Liver (tissue), 9 donors: ENCODE results near the gene GXYLT1. TPM values are rescaled to one million over a fixed set of nuclear protein-coding genes. Genes with fewer than 3 reads are reported as not detected.

Source experiments
- DNase-seq: peaks from one replicate; pipeline ENCODE4 v3.0.0-alpha.2; 2017; ENCODE audit warnings: low spot score
- H3K27ac ChIP-seq, 2 donors: one replicate each; pipeline ENCODE4 v1.7.0; 2013; ENCODE audit warnings: inconsistent platforms in 2 of 2, low read length in 2 of 2, control low read depth in 1 of 2, low read depth in 1 of 2, mild to moderate bottlenecking in 1 of 2
- H3K27me3 ChIP-seq, 4 donors: one replicate each; pipeline versions ENCODE4 v1.6.1 to v1.7.0; 2013; ENCODE audit warnings: low read length in 3 of 4, inconsistent platforms in 1 of 4, mild to moderate bottlenecking in 1 of 4, moderate library complexity in 1 of 4; ENCODE audit not compliant: control insufficient read depth in 4 of 4, insufficient read depth in 4 of 4
- H3K36me3 ChIP-seq, 4 donors: one replicate each; pipeline versions ENCODE4 v1.6.1 to v1.7.0; 2013; ENCODE audit warnings: low read length in 3 of 4, mild to moderate bottlenecking in 3 of 4, low read depth in 1 of 4, moderate library complexity in 1 of 4; ENCODE audit not compliant: control insufficient read depth in 4 of 4, insufficient read depth in 3 of 4
- H3K4me1 ChIP-seq, 4 donors: one replicate each; pipeline versions ENCODE4 v1.6.1 to v1.7.0; 2013; ENCODE audit warnings: low read length in 3 of 4, mild to moderate bottlenecking in 3 of 4, moderate library complexity in 1 of 4; ENCODE audit not compliant: control insufficient read depth in 4 of 4, insufficient read depth in 4 of 4
- H3K4me3 ChIP-seq, 3 donors: one replicate each; pipeline versions ENCODE4 v1.6.1 to v1.7.0; 2013; ENCODE audit warnings: low read length in 3 of 3, control low read depth in 1 of 3, low read depth in 1 of 3, mild to moderate bottlenecking in 1 of 3
- H3K9ac ChIP-seq, 2 donors: one replicate each; pipeline ENCODE4 v1.7.0; 2013; ENCODE audit warnings: low read length in 2 of 2, mild to moderate bottlenecking in 2 of 2, moderate library complexity in 2 of 2, control low read depth in 1 of 2, low read depth in 1 of 2
- H3K9me3 ChIP-seq, 4 donors: one replicate each; pipeline versions ENCODE4 v1.6.1 to v1.7.0; 2013; ENCODE audit warnings: low read length in 3 of 4; ENCODE audit not compliant: control insufficient read depth in 4 of 4
- EGR1 ChIP-seq, 2 donors: IDR thresholded peaks; 2 replicates each; pipeline ENCODE4 v1.6.1; 2016 to 2018; ENCODE audit warnings: antibody characterized with exemption in 2 of 2, low read depth in 2 of 2
- FOXA1 ChIP-seq: IDR thresholded peaks from 2 replicates; pipeline ENCODE4 v1.6.1; 2016; ENCODE audit warnings: antibody characterized with exemption
- FOXA2 ChIP-seq: IDR thresholded peaks from 2 replicates; pipeline ENCODE4 v1.6.1; 2016; ENCODE audit warnings: antibody characterized with exemption
- GABPA ChIP-seq, 2 donors: IDR thresholded peaks in 1 of 2; conservative IDR thresholded peaks in 1 of 2; 2 replicates each; pipeline ENCODE4 v1.6.1; 2016; ENCODE audit warnings: antibody characterized with exemption in 2 of 2, mild to moderate bottlenecking in 1 of 2, moderate library complexity in 1 of 2
- HNF4A ChIP-seq, 2 donors: conservative IDR thresholded peaks; 2 replicates each; pipeline ENCODE4 v1.6.1; 2016; ENCODE audit warnings: antibody characterized with exemption in 2 of 2, mild to moderate bottlenecking in 2 of 2
- HNF4G ChIP-seq: IDR thresholded peaks from 2 replicates; pipeline ENCODE4 v1.6.1; 2016; ENCODE audit warnings: antibody characterized with exemption
- JUND ChIP-seq, 2 donors: IDR thresholded peaks; 2 replicates each; pipeline ENCODE4 v1.6.1; 2016; ENCODE audit warnings: antibody characterized with exemption in 2 of 2
- NR2F2 ChIP-seq: IDR thresholded peaks from 2 replicates; pipeline ENCODE4 v1.6.1; 2016; ENCODE audit warnings: antibody characterized with exemption
- RAD21 ChIP-seq, 2 donors: IDR thresholded peaks; 2 replicates each; pipeline ENCODE4 v1.6.1; 2016; ENCODE audit warnings: antibody characterized with exemption in 2 of 2, mild to moderate bottlenecking in 2 of 2
- SP1 ChIP-seq: IDR thresholded peaks from 2 replicates; pipeline ENCODE4 v1.6.1; 2018; ENCODE audit warnings: antibody characterized with exemption, mild to moderate bottlenecking
- TAF1 ChIP-seq: conservative IDR thresholded peaks from 2 replicates; pipeline ENCODE4 v1.6.1; 2016; ENCODE audit warnings: antibody characterized with exemption, mild to moderate bottlenecking
- YY1 ChIP-seq: IDR thresholded peaks from 2 replicates; pipeline ENCODE4 v1.6.1; 2016; ENCODE audit warnings: antibody characterized with exemption, mild to moderate bottlenecking
- WGBS: extraction: QIAGEN DNeasy Blood & Tissue Kit; methylation state at CpG from one replicate; pipeline ENCODE4 v1.1.7; 2013; 5-methylcytosine and 5-hydroxymethylcytosine counted together
- polyA plus RNA-seq, 2 donors: library from polyadenylated mRNA; stranded (reverse) in 1 of 2; unstranded in 1 of 2; fragments of 200-250 nt in 1 of 2; fragments of >200 nt in 1 of 2; fragmentation: Nextera tagmentation in 1 of 2; extraction: Ambion mirVana in 1 of 2; gene quantifications; one replicate each; pipeline versions ENCODE4 v1.2.1 to v1.2.3, GENCODE V29; 2013 to 2015
- total RNA-seq, 2 donors: library from RNA; depleted of rRNA; stranded (reverse); fragments of >200 nt; gene quantifications; one replicate each; pipeline ENCODE4 v1.2.3, GENCODE V29; 2014
- TF ChIP-seq, protein P1 (sequence below): IDR thresholded peaks from 2 replicates; pipeline ENCODE4 v1.6.1; 2016; ENCODE audit warnings: antibody characterized with exemption
- TF ChIP-seq, protein P2 (sequence below): IDR thresholded peaks from 2 replicates; pipeline ENCODE4 v1.6.1; 2016; ENCODE audit warnings: antibody characterized with exemption, mild to moderate bottlenecking
- TF ChIP-seq, protein P3 (sequence below): IDR thresholded peaks from 2 replicates; pipeline ENCODE4 v1.6.1; 2016; ENCODE audit warnings: antibody characterized with exemption
- donor health status: healthy.
- donor health status: healthy.
- donor health status: healthy.
- donor health status: healthy.
- donor health status: healthy.

The GXYLT1 gene
- total and polyA plus RNA-seq, 4 donors: 2.8 to 13.7 (median 7.6) TPM

DNA sequence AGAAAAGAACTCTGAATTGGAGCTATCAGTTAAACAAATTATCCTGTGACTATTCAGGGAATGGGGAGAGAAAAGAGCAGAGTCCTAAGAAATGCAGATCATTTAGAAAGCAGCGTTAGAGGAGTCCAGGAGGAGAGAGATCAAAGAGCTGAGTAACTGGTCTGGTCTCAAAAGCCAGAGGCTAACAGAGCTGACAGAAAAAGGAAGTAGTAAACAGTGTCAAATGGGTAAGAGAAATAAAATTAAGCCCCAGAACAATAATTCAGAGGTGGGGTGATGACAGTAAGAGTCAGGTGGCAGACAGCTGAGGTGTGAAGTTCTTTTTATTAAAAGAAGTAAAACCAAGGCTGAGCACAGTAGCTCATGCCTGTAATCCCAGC is 19.3 kb downstream of the GXYLT1 start (continued):
- TF ChIP-seq, protein P1, sequence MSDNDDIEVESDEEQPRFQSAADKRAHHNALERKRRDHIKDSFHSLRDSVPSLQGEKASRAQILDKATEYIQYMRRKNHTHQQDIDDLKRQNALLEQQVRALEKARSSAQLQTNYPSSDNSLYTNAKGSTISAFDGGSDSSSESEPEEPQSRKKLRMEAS: no peak
- TF ChIP-seq GABPA (IDR thresholded peaks at IDR 0.05 in 1 of 2, conservative IDR thresholded peaks at IDR 0.05 in 1 of 2): no peak
- TF ChIP-seq EGR1 (IDR thresholded peaks at IDR 0.05; ENCODE audit: low read depth in 2 of 2): no peak

DNA sequence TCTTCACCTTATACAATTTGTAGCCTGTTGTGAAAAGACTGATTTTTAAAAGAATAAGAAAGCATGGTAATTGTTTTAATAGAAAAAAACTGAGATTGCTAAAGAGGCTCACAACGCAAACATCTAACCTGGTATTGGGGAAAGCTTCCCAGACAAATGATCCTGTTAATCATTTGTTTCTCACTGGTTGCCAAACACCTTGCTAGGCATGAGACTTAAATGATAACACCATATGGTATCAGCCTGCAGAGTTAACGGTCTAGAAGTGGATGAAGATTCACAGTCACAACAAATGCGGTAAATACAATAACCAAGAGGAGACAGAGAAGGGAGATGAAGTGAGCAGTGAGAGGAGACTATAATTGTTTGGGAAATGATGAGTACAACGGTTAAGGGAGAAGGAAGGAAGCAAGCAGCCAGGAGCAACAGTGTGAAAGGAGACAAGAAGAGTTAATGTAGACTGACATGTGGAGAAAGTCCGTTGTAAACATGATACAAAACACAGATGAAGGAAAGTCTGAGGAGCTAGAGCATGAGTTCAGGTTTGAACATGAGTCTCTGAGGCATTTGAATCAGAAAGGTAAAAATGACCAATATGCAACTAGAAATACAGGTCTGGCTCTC is 19.8 kb downstream of the GXYLT1 start:
- TF ChIP-seq FOXA1: no peak
- no peak for TF ChIP-seq GABPA (IDR thresholded peaks at IDR 0.05 in 1 of 2, conservative IDR thresholded peaks at IDR 0.05 in 1 of 2)
- TF ChIP-seq HNF4A (conservative IDR thresholded peaks at IDR 0.05): peak in 1 of 2 donors; percentile 13
- peak in 1 of 2 donors; percentile 25 for TF ChIP-seq RAD21 (IDR thresholded peaks at IDR 0.05)
- TF ChIP-seq, protein P2, sequence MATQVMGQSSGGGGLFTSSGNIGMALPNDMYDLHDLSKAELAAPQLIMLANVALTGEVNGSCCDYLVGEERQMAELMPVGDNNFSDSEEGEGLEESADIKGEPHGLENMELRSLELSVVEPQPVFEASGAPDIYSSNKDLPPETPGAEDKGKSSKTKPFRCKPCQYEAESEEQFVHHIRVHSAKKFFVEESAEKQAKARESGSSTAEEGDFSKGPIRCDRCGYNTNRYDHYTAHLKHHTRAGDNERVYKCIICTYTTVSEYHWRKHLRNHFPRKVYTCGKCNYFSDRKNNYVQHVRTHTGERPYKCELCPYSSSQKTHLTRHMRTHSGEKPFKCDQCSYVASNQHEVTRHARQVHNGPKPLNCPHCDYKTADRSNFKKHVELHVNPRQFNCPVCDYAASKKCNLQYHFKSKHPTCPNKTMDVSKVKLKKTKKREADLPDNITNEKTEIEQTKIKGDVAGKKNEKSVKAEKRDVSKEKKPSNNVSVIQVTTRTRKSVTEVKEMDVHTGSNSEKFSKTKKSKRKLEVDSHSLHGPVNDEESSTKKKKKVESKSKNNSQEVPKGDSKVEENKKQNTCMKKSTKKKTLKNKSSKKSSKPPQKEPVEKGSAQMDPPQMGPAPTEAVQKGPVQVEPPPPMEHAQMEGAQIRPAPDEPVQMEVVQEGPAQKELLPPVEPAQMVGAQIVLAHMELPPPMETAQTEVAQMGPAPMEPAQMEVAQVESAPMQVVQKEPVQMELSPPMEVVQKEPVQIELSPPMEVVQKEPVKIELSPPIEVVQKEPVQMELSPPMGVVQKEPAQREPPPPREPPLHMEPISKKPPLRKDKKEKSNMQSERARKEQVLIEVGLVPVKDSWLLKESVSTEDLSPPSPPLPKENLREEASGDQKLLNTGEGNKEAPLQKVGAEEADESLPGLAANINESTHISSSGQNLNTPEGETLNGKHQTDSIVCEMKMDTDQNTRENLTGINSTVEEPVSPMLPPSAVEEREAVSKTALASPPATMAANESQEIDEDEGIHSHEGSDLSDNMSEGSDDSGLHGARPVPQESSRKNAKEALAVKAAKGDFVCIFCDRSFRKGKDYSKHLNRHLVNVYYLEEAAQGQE: no peak
- peak; percentile 8 for TF ChIP-seq SP1
- Histone ChIP-seq H3K4me1 (peaks cover 2 to 14% (median 13%) of the 10 kb centered on the region in 4 donors), H3K4me3 (no peak overlapping the region), H3K27me3 (no peaks in the 10 kb centered on the region), H3K36me3 (no peaks in the 10 kb centered on the region), H3K9ac (no peak overlapping the region), H3K9me3 (no peaks in the 10 kb centered on the region), H3K27ac (no peak overlapping the region)
- DNase-seq: no peak
- WGBS: 25% methylated on average over 5 of the region's 5 CpGs

DNA sequence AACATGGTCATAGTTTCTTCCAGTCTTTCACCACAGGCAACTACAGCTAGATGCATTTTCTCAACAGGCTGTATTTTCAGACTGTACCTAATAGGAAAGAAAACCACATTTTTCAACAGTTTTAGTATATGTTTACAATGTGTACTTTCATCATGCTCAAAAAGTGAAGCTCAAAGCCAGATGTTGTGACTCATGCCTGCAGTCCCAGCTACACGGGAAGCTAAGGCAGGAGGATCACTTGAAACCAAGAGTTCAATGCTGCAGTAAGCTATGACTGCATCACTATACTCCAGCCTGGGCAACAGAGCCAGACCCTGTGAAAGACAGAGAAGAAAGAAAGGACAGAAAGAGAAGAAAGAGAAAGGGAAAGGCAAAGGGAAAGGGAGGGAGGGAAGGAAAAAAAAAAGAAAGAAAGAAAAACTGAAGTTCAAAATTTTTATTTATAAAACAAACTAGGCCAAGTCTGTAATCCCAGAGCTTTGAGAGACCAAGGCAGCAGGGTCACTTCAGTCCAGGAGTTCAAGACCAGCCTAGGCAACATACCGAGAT is 25.5 kb downstream of the GXYLT1 start:
- peaks cover 0 to 7% (median 3%) of the 10 kb centered on the region in 4 donors for H3K36me3 ChIP-seq
- H3K9me3 ChIP-seq: no peaks in the 10 kb centered on the region
- no peak for DNase-seq
- no peak overlapping the region for H3K9ac ChIP-seq
- no peak overlapping the region for H3K27ac ChIP-seq
- H3K4me1 ChIP-seq: no peaks in the 10 kb centered on the region
- no peak overlapping the region for H3K4me3 ChIP-seq
- no peak for TF ChIP-seq TAF1
- TF ChIP-seq EGR1 (IDR thresholded peaks at IDR 0.05; ENCODE audit: low read depth in 2 of 2): no peak
- TF ChIP-seq YY1: no peak
- TF ChIP-seq NR2F2: no peak
- no peak for TF ChIP-seq FOXA2
- TF ChIP-seq, protein P3, sequence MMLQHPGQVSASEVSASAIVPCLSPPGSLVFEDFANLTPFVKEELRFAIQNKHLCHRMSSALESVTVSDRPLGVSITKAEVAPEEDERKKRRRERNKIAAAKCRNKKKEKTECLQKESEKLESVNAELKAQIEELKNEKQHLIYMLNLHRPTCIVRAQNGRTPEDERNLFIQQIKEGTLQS: no peak
- TF ChIP-seq HNF4G: no peak
- no peak for TF ChIP-seq HNF4A (conservative IDR thresholded peaks at IDR 0.05)
- no peak for TF ChIP-seq JUND (IDR thresholded peaks at IDR 0.05)
- no peaks in the 10 kb centered on the region for H3K27me3 ChIP-seq
- 91% methylated on average over 2 of the region's 2 CpGs for WGBS
